HG02642 (cell line): Measurements from ENCODE around the gene TRAF6.
A peak's percentile ranks its signal among the peaks of the same experiment; 100 is the strongest.

Experiments used
- ATAC-seq: cut with Tn5 transposase; IDR thresholded peaks from one replicate; pipeline ENCODE4 v1.9.1; 2021; ENCODE audit warnings: mild to moderate bottlenecking; ENCODE audit not compliant: unreplicated experiment, poor library complexity

The TRAF6 gene

DNA sequence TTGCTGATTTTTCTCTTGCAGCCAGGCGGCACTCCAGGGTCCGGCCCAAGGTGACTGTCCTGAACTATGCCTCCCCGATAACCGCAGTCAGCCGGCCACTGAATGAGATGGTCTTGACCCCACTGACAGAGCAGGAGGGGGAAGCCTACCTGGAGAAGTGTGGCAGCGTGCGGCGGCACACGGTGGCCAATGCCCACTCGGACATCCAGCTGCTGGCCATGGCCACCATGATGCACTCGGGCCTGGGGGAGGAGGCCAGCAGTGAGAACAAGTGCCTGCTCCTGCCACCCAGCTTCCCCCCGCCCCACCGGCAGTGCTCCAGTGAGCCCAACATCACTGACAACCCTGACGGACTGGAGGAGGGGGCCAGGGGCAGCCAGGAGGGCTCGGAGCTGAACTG lies 47.8 kb downstream of the TRAF6 start:
- no peak for ATAC-seq

DNA sequence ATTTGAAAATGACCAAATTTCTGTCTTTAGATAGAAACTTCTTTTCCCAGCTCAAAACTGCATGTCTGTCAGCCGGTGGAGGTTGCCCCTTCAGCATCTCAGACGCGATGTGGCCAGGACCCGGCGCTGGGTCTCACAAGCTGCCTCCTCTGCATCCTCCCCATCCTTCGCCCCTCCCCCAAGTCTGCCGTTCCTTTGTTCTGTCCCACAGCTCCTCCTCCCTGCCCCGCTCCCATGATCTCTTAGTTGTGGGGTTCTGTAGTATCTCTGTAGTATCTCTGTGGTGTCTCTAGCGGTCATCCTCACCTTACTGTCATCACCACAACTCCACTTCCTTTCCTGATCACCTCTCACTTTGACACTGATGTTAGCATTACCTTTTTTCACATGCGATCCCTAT lies 49.9 kb downstream of the TRAF6 start:
- no peak for ATAC-seq

DNA sequence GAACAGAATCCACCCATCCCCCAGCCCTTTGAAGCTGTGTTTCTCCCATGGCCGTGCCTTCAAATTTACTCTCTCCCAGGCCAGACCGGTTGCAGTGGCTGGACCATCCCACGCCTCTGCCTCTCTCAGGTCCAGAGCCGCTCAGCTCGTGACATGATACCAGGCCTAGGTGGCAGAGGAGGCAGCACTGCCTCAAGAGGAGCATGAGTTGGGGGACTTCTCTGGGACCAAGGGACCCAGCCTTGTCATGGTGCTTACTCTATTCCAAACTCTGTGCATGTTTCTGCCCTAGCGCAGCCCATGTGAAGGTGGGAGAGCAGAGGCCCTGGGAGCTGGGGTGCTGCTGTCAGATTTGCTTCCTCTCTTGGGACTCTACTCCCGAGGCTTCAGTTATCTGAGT lies 51.0 kb downstream of the TRAF6 start:
- ATAC-seq = no peak

DNA sequence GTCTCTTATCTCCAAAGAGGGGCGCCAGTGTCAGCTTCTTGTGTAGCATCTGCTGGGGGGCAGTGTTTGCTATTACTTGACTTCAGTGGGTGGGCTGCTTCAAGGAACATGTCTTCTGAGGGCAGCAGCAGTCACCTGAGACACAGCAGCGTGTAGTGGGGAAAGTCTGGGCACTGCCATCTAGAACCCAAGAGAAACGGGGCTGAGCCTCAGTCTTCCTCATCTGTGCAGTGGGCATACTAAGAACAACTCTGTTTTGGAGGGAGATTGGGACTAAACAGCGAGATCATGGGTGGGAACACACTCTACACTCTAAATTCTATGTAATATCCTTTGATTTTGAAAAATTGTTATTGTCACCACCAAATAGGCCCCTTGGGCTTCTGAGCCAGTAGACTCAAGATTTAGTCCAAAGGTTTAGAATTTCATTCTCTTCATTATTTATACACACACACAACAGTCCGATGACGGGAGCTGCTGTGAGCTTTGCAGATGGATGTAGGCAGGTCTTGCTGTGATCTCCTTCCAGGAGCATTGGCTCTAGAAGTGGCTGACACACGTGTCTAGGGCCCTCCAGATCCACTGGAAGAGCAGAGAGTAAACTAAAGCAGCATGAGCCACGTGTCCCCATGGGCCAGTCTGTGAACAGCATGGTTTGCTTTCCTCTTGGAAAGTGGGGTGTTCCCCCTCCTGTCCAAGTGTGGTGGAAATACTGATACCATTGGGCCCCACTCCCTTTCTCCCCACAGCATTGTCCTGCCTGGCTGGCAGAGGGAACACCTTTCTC lies 51.8 kb downstream of the TRAF6 start:
- no peak for ATAC-seq

DNA sequence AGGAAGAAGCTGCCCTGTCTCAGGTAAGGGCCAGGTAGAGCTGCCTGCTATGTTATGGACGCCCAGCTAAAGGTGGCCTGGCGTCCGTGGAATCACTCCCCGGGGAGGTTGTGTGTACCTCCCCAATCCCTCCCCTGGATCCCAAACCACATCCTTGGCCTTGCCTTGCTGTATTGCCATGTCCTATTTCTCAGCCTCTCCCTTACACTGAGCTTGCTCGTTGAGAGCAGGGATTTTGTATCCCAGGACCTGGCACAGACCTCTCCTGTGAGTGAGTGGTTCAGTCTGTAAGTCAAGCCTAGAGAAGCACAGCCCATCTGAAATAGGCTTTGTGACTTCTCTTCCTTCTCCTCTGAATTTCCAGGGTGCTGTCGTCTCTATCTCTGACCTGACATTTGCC lies 53.9 kb downstream of the TRAF6 start:
- no peak for ATAC-seq

DNA sequence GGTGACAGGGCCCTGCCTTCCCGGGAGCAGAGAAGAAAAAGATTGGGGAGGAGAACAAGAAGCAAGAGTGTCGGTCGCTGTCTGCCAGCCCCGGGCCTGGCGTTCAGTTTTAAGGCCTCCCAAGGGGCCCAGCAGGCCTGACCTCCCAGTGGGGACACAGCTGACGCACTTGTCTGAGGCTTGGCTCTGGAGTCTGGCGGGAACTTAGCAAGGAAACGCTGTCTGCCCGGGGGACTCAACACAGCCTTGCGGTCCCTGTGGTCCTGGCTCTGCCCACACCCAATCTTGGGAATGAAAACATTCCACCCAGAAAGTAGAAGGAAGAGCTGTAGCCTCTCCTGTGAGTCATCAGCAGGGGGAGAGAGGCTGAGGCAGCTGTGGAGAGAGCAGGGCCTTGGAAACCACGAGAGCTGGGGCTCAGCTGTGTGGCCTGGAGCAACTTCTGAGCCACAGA lies 54.4 kb downstream of the TRAF6 start:
- no peak for ATAC-seq

DNA sequence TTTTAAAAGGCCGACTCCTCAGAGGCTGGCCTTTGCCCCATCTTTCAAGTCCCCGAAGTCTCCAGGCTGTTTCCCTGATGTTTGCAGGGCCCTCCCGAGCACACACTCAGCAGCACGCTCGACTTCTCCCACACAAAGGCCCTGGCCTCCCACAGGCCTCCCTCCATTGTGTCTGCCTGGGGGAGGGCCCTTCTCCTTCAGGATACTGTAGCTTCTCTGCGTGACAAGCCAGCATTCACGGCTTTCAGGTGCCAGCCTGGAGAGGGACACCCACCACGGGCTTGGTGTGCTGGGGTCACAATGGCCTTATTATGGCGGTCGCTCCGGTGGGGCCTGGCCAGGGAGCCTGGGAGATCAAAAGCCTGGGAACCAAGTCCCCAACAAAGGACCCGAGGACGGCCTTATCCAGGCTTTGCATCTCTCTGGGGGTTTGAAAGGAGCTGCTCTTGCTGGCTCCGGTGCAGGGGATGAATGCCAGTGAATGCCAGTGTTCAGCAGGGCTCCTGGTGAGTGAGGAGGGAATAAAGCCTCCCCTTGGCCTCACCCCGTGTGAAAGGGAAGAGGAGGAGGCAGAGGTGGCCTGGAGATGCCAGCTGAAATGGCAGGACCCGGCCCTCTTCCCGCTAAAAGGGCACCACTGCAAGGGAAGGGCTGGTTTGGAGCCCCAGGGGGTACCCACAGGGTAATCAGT lies 55.0 kb downstream of the TRAF6 start:
- no peak for ATAC-seq

DNA sequence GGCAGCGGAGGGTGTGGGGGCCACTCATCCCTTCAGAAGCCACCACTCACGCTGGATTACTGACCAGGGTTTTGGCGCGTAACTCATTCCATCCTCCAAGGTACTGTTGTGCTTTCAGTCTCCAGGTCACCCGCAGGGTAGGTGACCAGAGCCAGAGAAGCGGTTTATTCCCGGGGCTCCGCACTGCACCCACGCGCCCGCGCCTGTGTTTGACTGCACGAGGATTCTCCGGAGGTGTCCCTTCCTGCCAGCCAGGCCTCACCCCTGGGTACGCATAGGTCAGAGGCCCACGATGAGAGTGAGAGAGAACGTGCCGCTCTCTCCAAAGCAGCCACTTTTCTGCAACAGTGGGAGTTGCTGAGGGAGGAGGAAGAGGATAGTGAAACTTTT lies 55.5 kb downstream of the TRAF6 start:
- no peak for ATAC-seq

DNA sequence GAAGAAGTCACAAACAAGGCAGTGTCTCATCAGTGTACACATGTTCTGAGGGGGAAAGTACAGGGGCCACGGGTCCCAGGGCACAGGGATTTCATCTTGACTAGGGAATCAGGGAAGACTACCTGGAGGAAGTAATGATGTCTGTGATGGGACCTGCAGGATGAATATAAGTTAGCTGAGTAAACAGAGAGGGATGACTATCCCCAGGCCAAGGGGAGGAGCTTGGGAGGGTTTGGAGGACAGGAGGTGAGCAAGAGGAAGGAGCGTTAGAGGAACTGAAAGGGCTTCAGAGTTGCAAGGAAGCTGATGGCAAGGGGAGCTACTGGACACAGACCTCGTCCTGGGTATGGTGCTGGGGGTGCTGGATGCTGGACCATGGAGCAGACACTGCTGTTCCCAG lies 56.4 kb downstream of the TRAF6 start:
- ATAC-seq = no peak

DNA sequence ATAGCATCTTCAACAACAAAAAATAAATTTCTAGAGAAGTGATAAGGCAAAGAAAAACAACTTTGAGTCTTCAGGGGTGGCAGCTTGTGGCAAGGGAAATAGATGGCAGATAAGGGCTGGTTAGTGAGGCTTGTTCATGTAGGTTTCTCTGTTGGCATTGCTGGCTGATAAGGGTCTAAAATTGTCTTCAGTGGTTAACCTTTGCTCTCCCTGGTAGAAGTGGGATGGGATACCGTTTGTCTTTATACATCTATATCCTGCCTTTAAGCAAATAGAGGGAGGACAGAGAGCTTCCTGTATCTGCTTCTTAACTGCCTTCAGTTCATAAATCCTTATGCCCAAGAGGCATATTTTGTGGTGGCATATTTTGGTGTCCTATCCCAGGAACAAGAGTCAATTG lies 57.1 kb downstream of the TRAF6 start:
- ATAC-seq = no peak

DNA sequence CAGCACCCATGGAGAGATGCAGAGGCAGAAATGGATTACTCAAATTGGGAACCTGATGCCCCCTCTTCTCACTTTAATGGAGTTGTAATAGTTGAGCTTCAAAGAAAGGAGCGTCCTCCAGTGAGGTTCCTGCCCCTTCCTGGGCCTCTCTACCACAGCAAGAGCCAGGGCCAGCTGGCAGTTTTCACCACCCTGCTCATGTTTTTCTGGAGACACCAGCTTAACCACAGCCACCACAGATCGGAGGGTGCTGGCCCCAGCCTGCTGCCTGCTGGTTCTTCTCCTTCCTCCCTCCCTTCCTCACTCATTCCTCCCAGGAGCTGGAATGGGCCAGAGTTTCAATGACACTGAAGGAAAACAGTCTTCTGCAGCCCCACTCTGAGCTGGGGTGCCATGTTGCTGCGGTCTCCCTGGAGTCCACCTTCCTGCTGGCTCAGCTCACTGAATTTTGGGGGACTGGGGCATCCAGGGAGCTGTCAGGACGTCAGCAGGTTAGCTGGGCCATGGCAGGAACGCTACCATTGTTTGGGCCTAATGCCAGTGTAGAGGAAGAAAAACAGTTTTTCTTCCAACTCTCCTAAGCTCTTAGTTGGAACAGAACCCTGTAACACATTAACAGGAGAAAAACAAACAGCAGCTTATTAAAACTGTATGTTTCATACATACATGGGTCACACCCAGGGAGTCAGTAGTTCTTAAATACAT lies 57.7 kb downstream of the TRAF6 start:
- ATAC-seq = no peak

DNA sequence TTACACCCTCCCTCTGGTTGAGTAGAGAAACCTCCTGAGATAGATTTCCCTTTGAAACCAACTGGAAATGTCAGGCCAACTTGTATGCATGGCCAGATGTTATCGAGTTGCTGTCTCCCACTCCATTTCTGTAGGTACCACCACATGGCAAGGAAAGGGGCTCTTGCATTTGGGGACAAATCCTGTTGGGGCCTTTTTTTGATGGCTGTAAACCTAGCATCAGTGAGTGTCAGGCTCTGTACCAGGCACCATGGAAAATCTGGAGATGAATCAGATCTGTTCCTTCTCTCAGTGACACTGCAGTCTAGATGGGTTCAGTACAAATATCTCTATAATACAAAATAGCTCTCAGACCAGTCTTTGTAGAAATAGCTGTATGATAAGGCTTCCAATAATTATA lies 58.4 kb downstream of the TRAF6 start:
- no peak for ATAC-seq

DNA sequence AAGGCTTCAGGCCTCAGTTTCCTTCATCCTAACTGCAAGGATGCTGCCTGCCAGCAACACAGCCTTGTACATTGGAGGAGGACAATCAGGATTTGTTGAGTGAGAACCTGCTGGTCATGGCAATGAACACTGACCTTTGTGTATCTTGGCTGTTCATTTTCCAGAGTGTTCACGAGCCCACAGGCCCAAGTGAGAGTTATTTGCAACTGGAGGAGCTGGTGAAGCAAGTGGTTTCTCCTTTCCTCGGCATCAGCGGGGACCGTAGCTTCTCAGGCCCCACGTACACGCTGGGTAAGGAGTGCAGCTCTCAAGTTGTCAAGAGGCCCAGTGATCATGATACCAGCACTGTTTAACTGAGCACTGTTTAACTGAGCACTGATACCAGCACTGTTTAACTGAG lies 59.0 kb downstream of the TRAF6 start:
- no peak for ATAC-seq

DNA sequence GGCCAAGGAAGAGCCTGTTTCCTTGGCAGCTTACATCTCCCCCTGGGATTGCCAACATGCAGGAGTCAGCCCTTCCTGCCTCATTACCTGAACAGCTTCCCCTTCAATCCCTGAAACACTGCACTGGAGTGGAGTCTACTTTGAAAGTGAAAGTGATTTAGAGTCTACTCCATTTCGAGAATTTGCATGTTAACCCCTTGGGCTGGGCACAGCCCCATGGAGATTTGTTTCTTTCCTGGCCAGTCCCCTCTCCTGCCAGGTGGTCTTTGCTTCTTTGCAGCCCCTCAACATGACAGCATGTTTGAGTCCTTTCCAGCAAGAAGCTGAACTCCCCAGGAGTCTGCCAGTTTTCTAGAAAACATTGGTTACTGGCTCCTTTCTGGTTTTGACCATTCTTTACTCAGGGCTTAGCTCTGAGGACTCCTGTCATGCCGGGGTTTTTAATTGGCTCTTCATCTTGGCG lies 59.9 kb downstream of the TRAF6 start:
- ATAC-seq = peak; percentile 54

DNA sequence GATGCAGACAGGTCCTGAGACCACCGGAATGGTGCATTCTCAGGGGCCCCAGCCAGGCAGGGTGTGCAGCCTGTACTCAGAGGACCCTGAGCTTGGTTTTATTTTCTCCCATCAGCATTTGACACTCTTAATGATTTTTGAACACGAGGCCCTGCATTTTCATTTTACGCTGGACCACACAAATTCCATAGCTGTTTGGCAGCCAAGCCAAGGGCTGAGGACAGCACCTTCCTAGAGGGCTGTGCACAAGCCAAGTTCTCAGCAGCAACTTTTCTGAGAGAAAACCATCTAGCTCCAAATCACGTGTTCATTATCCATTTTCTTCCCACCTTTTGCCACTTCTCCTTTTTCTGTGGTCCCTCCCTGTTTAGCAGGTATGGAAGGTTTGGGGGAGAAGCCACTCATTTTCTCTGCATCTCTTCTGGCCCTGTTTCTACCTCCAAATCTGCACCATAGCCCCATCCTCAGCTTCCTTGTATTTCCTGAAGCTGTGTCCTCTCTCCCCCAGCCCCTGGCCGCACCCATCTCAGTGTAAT lies 60.4 kb downstream of the TRAF6 start:
- peak; percentile 8 for ATAC-seq

DNA sequence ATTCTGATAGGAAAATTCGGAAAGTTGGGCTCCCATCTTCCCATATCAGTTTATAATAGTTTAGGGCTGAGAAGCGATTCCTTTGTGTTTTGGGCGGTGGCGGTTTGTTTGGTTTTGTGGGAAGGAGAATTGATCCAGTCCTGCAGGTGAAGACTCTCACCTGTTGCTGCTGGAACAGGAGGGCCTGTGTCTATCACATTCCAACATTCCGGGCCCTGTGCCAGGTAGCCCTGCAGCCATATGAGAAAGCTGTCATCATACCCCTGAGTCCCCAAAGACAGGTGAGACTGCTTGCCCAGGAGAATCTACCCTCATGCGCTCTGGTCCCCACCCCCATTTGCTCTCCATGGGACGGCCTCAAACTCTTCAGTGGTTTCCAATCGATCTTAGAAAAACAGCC lies 62.1 kb downstream of the TRAF6 start:
- ATAC-seq = no peak

DNA sequence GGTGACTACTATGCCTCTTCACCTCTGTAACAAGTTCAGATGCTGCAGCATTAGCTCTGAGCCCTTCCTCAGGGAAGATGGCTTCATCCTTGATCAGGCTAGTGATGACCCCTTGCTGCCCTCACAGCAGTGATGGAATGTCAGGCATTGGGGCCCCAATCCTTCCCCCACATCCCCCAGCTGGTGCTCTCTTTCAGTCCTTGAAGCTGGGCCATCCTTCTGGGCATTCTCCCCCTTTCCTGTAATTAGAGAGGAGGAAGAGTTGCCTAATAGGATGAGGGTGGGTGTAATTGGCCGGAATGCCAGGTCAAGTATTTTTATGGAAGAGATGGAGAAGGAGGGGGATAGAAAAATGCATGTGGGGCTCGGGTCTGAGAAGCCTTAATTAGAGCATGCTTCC lies 62.6 kb downstream of the TRAF6 start:
- ATAC-seq = no peak

DNA sequence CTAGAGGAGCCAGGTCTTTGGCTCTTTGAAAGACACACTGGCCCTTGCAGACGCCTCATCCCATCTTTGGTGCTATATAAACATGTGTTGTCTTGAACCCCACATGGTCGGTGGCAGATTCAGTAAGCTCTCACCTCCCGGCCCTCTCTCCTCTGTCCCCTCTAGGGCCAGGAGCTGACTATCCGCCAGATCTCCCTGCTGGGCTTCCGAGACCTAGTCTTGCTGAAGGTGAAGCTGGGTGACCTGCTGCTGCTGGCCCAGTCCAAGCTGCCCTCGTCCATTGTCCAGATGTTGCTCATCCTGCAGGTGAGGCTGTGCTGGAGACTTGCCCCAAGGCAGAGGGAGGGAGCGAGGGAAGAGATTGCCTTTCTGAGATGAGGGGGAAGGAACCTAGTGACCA lies 63.9 kb downstream of the TRAF6 start:
- ATAC-seq = no peak

DNA sequence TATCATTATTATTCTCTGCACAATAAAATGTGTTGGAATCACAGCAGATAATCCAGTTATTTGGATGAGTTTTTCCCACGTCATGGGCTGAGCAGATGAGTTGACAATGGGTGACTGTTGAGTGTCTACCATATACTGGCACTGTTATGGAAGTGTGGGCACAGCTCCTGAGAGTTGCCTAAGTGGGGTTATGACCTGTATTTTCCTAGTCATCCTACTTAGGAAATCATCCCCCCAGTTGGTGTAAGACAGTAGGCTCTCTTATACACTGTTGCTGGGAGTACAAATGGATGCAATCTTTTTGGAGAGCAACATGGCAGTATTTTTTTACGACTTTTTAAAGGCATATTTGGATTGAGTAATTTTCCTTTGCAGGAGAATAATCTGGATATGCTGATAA lies 66.4 kb downstream of the TRAF6 start:
- no peak for ATAC-seq

DNA sequence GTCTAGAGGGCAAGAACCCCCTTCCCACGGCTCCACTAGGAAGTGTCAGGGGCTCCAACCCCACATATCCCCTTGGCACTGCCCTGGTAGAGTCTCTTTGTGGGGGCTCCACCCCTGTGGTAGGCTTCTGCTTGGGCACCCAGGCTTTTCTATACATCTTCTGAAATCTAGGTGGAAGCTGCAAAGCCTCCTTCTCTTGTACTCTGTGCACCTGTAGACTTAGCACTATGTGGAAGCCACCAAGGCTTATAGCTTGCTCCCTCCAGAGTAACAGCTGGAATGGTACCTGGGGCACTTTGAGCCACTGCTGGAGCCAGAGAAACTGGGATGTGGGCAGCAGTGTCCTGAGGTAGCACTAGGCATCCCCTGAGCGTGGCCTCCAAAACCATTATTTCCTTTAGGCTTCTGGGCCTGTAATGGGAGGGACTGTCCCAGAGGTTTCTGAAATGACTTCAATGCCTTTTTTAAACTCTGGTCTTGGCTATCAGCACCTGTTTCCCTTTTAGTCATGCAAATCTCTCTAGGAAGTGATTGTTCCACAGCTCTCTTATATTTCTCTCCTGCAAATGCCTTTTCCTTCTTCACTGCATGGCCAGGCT lies 68.4 kb downstream of the TRAF6 start:
- peak; percentile 94 for ATAC-seq

DNA sequence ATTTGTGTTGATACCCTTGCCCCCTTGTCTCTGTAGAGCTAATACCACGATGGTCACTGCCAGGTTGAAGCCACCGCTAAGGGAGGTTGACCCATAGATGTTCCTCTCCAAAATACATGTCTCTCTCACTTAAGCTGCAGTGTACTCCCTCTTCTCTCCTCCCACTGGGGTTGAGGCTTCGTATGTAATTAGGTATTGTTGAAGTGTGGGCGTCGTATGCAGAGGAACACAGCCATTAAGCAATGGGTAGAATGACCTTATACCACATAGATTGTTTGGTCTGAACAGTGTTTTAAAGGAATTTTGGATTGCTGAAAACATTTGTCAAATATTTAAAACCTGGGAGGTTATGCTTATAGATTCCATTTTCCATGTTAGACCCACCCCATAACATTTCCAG lies 71.9 kb downstream of the TRAF6 start:
- no peak for ATAC-seq
